Middle frontal gyrus (tissue), 1 donor: ENCODE data around the gene BRD3OS.

Experiments used
- DNase-seq: peaks from one replicate; pipeline ENCODE4 v3.0.0-alpha.2; 2015; ENCODE audit warnings: low spot score; ENCODE audit errors: extremely low spot score

Gene BRD3OS

GRCh38 chr9:134050726-134051125 is 25.4 kb downstream of the BRD3OS start:
- no peak for DNase-seq

GRCh38 chr9:134051319-134051718 is 26.0 kb downstream of the BRD3OS start:
- DNase-seq, result no peak

DNA sequence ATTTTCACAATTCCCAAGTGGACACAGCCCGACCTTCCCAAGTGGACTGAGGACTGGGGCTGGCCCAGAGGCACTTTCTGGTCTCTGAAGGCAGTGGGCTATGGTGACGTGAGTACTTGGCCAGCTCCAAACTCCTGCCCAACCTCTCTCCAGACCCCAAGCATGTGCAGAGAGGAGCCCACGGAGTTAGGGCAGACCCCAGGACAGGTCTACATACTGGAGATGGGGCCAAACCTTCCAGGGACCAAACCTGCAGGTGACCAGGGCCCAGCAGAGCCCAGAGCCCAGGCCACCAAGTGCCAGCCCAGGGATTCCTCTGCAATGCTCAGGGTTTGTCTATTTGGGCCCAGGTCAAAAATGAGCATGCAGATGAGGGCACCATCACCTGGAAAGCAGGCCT is 27.2 kb downstream of the BRD3OS start:
- no peak for DNase-seq

GRCh38 chr9:134052941-134053340 is 27.7 kb downstream of the BRD3OS start:
- DNase-seq, result no peak

GRCh38 chr9:134053401-134053871 is 28.2 kb downstream of the BRD3OS start:
- no peak for DNase-seq

DNA sequence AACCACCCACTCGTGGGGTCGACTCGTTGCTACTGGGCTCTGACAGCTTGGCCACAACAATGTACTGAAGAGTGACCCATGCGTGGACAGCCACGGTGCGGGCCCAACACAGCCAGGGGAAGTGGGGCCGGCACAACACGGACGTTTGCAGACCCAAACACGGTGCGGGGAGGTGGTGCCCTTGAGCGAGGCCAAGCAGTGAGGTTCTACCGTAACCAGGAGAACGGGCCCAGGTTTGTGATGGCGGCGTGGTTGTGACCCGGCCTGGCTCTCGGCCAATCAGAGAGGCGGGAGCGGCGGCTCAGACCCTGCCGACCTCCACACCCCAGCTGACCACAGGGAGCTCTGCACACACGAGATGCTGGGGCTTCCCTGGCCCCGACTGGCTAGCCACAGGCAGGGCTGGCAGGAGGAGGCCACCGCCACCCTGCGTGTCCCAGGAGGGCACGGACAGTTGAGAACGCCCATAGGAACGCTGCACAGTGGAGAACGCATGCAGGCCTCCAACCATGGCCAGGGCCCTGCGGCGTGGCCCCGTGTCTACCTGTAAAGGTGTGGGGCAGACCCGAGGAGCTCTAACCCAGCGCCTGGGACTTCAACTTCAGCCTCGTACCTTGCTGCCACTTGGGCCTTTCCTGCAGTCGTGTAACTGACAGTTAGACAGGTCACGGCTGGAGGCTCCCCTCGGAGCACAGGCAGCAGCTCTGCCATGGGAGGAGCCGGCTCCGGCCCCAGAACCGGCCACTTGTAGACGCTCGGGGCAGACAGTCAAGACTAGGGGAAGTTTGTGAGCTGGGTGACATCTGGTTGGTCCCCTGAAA is 28.9 kb downstream of the BRD3OS start:
- no peak for DNase-seq

DNA sequence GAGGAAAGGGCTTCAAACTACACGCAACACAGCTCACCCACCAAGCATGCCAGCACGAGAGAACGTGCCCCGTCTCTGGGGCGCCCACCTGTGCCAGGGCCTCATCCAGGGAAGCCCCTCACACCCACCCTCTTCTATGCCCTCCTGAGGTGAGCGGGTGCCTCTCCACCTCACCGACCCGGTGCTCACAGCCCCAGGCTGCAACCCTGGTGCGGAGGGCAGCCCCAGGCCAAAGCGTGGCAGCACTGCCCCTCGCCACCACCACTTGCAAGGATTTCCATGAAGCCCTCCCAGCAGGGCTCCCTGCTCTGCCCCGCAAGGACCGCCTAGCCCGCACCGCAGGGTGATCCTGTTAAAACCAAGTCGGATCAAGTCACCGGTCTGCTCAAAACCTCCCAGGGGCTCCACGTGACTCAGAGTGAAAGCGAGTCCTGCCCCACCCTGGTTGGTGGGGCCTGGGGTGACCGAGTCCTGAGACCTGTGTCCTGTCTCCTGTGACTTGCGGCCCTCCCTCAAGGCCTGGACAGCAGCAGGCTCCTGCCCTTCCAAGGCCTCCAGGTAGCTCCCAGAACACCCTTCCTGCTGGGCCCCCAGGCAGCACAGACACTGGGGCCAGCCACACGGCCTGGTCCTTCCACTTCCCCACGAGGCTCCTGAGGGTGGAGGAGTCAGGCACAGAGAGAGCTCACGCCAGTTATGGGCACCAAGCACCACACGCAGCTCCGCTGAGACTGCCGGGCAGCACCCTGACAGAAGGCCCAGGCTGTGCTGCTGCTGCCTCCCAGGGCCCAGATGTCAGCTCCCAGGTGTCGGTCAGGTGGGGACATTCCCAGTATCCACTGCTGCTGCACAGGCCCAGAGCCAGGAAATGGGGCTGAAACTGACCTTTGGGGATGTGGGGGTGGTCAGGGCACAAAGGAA is 29.9 kb downstream of the BRD3OS start:
- DNase-seq, result no peak

DNA sequence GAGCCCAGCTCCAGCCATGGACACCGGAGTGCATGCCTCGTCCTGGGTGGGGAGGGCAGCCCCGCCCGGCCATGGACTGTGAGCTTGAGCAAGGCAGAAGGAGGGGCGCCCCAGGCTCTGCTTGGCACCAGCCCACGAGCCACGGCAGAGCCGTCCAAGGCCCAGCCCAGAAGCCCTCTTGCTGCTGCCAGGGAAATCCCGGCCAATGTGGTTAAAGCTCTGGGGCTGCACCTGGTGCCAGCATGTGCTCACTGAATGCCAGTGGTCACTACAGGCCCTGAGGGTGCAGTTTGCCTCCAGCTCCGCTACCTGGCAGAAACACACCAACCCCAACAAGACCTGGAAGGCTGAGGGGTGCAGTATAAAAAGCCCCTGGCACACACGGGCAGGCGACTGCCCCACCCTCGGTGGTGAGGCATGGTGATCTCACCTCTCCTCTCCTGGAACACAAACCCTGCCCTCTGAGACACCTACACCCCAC is 30.7 kb downstream of the BRD3OS start:
- no peak for DNase-seq

GRCh38 chr9:134056483-134057306 is 31.4 kb downstream of the BRD3OS start:
- DNase-seq, result no peak

- no peak for DNase-seq
Measured at GRCh38 chr9:134057307-134057657, 32.0 kb downstream of the BRD3OS start.

DNA sequence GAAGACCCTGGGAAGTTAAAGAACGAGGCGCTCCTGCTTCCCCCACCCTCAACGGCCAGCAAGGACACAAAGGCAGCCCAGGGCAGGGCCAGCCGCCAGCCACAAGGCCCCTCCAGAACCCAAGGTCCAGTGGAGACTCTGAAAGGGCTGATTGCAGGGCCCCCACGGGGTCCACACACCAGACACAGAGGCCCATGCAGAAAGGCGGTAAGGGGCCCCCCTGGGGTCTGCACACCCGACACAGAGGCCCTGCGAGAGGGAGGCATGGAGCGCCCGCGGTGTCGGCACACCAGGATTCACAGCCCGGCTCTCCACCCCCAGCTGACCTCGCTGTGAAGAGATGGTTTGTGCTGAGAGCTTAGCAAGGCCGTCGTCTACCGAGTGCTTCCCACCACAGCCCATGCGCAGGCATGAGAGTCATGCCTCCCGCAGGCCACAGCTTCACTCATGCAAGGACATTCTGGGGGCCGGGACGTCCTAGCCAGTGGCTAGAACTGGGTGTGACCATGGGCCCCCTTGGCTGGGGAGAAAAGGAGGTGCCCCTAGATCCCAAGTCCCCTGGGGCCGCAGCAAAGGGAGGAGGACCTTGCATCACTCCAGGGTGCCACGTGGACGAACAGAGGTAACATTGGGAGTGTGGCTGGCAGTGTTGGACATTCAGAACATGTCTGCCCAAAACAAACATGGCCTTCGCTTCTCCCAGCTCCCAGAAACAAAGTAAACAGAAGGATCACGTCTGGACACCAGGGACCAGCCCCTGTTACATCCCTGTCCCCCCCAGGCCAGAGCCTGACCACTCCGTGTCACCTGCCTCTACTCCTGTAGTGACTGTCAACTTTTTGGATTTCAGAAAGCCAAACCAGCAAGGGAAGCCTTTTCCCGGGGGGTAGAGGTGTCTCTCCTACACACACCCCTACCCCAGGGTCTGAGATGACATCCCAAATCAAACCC is 32.7 kb downstream of the BRD3OS start:
- DNase-seq, result no peak

- DNase-seq, result no peak
Measured at GRCh38 chr9:134058716-134059115, 33.4 kb downstream of the BRD3OS start.

GRCh38 chr9:134059188-134059641 is 33.9 kb downstream of the BRD3OS start:
- DNase-seq, result no peak

- no peak for DNase-seq
Measured at GRCh38 chr9:134059661-134060395, 34.5 kb downstream of the BRD3OS start.

GRCh38 chr9:134060546-134060945 is 35.3 kb downstream of the BRD3OS start:
- DNase-seq, result no peak

DNA sequence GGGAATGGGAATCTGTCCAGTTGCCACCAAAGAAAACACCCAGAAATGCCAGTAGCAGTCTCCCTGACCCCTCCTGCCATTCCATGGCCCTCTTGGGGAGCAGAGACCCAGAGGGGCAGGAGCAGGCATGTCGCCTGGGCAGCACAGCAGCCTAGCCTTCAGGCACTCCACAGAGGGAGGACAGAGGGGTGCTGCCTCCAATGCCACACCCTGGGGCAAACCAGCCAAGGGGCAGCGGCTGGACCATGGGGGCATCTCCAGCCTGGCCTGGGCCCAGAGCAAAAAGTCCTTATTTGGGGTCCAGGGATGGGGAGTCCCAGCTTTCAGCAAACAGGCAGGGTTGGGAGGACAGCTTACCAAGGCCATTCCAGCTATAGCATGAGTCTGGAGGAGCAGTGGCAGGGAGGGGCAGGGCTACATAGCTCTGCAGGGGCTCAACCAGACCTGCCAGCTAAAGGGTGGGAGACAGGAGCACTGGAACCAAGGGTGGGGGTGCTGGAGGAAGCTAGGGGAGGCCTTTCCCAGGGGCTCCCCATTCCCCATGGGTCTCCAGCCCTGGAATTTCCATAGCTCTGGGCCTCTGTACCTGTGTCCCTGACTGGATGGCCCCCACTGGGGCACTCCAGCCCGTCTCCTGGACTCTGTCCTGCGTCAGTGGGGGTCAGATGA is 35.9 kb downstream of the BRD3OS start:
- DNase-seq, result no peak

GRCh38 chr9:134061688-134062371 is 36.5 kb downstream of the BRD3OS start:
- no peak for DNase-seq

- no peak for DNase-seq
Measured at GRCh38 chr9:134062461-134063087, 37.3 kb downstream of the BRD3OS start.
